ENCODE results near the gene SGK1. TPM values are rescaled to one million over a fixed set of nuclear protein-coding genes. Genes with fewer than 3 reads are reported as not detected.
"Not testable (repeated sequence)": the region's sequence is repeated elsewhere in the genome, so short reads cannot be mapped to it uniquely, and the experiment has no call there.

The SGK1 gene
- total RNA-seq, 1 donor from 2014 or later = 36.4 TPM

- H3K4me1 Mint-ChIP-seq = peaks cover 2% of the 10 kb centered on the region
- H3K27ac Mint-ChIP-seq = no peak overlapping the region
- H3K9me3 Mint-ChIP-seq = peaks cover 8% of the 10 kb centered on the region
- no peaks in the 10 kb centered on the region for H3K36me3 Mint-ChIP-seq (ENCODE audit: low read depth)
- intact Hi-C loops (cut with micrococcal nuclease) = no loop called here
- H3K27me3 Mint-ChIP-seq = no peaks in the 10 kb centered on the region
- H3K4me3 Mint-ChIP-seq = no peak overlapping the region
- DNase-seq = no peak
Observed at GRCh38 chr6:134185277-134185676, 132.6 kb downstream of the SGK1 start.

DNA sequence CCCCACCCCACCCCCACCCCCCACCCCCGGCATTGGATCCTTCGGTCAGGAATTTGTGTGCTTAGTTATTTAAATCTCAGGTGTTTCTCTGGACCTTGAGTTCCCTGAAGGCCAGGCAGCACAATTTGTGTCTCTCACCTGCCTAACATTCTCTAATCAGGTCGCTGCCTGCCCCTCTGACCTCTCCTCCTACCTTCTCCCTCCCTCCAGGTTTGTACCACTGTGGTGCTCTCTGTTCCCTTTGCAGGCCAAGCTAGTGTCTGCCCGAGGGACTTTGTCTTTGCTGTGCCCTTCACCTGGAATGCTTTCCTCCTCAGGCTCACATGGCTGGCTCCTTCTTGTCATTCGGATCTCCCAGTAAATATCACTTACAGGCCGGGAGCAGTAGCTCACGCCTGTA lies 134.1 kb downstream of the SGK1 start:
- H3K27ac Mint-ChIP-seq = no peak overlapping the region
- H3K36me3 Mint-ChIP-seq (ENCODE audit: low read depth) = no peaks in the 10 kb centered on the region
- no peaks in the 10 kb centered on the region for H3K27me3 Mint-ChIP-seq
- H3K4me3 Mint-ChIP-seq = no peak overlapping the region
- peaks cover 8% of the 10 kb centered on the region for H3K9me3 Mint-ChIP-seq
- DNase-seq = no peak
- intact Hi-C loops (cut with micrococcal nuclease) = no loop called here
- peaks cover 2% of the 10 kb centered on the region for H3K4me1 Mint-ChIP-seq

- Mint-ChIP-seq H3K27me3 (no peaks in the 10 kb centered on the region), H3K4me1 (peaks cover 12% of the 10 kb centered on the region), H3K4me3 (no peak overlapping the region), H3K27ac (no peak overlapping the region), H3K36me3 (ENCODE audit: low read depth) (no peaks in the 10 kb centered on the region), H3K9me3 (peaks cover 2% of the 10 kb centered on the region)
- intact Hi-C loops (cut with micrococcal nuclease) = no loop called here
- DNase-seq = no peak
Observed at GRCh38 chr6:134182528-134182927, 135.4 kb downstream of the SGK1 start.

DNA sequence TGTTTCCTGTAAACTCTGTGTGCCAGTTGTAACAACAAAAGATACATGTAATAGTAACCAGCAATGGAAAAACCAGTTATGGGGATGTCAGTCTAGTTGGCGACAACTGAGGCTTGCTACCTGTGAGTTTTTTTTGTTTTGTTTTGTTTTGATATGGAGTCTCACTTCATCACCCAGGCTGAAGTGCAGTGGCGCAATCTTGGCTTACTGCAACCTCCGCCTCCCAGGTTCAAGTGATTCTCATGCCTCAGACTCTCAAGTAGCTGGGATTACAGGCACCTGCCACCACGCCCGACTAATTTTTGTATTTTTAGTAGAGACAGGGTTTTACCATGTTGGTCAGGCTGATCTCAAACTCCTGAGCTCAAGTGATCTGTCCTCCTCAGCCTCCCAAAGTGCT lies 136.2 kb downstream of the SGK1 start:
- H3K27me3 Mint-ChIP-seq; intact Hi-C loops (cut with micrococcal nuclease); H3K9me3 Mint-ChIP-seq; H3K27ac Mint-ChIP-seq; H3K4me3 Mint-ChIP-seq; DNase-seq; H3K36me3 Mint-ChIP-seq (ENCODE audit: low read depth): not testable (repeated sequence)
- H3K4me1 Mint-ChIP-seq = peaks cover 17% of the 10 kb centered on the region

GRCh38 chr6:134181251-134181650 lies 136.7 kb downstream of the SGK1 start:
- H3K4me3 Mint-ChIP-seq; intact Hi-C loops (cut with micrococcal nuclease); H3K9me3 Mint-ChIP-seq; DNase-seq; H3K36me3 Mint-ChIP-seq (ENCODE audit: low read depth); H3K27me3 Mint-ChIP-seq; H3K27ac Mint-ChIP-seq: not testable (repeated sequence)
- peaks cover 18% of the 10 kb centered on the region for H3K4me1 Mint-ChIP-seq

DNA sequence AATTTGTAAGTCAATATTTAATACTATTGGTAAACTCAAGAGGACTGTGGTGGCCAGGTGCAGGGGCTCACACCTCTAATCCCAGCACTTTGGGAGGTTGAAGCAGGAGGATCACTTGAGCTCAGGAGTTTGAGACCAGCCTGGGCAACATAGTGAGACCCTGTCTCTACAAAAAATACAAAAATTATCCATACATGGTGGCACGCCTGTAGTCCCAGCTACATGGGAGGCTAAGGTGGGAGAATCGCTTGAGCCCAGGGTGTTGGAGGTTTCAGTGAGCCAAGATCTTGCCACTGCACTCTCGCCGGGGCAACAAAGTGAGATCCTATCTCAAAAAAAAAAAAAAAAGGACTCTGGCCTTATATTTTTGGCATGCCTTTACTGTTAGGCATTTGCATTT lies 137.4 kb downstream of the SGK1 start:
- H3K4me1 Mint-ChIP-seq = peaks cover 24% of the 10 kb centered on the region
- DNase-seq; H3K27me3 Mint-ChIP-seq; intact Hi-C loops (cut with micrococcal nuclease); H3K27ac Mint-ChIP-seq; H3K4me3 Mint-ChIP-seq; H3K36me3 Mint-ChIP-seq (ENCODE audit: low read depth); H3K9me3 Mint-ChIP-seq: not testable (repeated sequence)

- Mint-ChIP-seq H3K4me3 (peak overlapping the region; percentile 91), H3K36me3 (ENCODE audit: low read depth) (peaks cover 5% of the 10 kb centered on the region), H3K27ac (peak overlapping the region; percentile 95), H3K9me3 (no peaks in the 10 kb centered on the region), H3K27me3 (no peaks in the 10 kb centered on the region), H3K4me1 (peaks cover 28% of the 10 kb centered on the region)
- intact Hi-C loops (cut with micrococcal nuclease) = loop anchor here (1.0 to 10.0 kb wide), 6 partner anchors 69 to 1256 kb away; no protein-coding TSS in a partner anchor
- DNase-seq = peak; percentile 89
Observed at GRCh38 chr6:134178161-134179044, 139.5 kb downstream of the SGK1 start.

- no peaks in the 10 kb centered on the region for H3K27me3 Mint-ChIP-seq
- intact Hi-C loops (cut with micrococcal nuclease) = loop anchor here (1.0 to 10.0 kb wide), 6 partner anchors 70 to 1257 kb away; no protein-coding TSS in a partner anchor
- no peaks in the 10 kb centered on the region for H3K9me3 Mint-ChIP-seq
Observed at GRCh38 chr6:134177753-134178160, 140.2 kb downstream of the SGK1 start.

GRCh38 chr6:134177236-134177635 lies 140.7 kb downstream of the SGK1 start:
- H3K4me1 Mint-ChIP-seq = peaks cover 40% of the 10 kb centered on the region
- intact Hi-C loops (cut with micrococcal nuclease) = loop anchor here (5.0 to 10.0 kb wide), 3 partner anchors 355 to 1258 kb away; no protein-coding TSS in a partner anchor
- H3K27me3 Mint-ChIP-seq = no peaks in the 10 kb centered on the region
- DNase-seq = no peak
- H3K36me3 Mint-ChIP-seq (ENCODE audit: low read depth) = peaks cover 16% of the 10 kb centered on the region
- H3K4me3 Mint-ChIP-seq = peak overlapping the region; percentile 91
- no peaks in the 10 kb centered on the region for H3K9me3 Mint-ChIP-seq
- H3K27ac Mint-ChIP-seq = peak overlapping the region; percentile 95

More at GRCh38 chr6:134177753-134178160, 140.2 kb downstream of the SGK1 start:
- Mint-ChIP-seq H3K27ac (peak overlapping the region; percentile 95), H3K4me1 (peaks cover 35% of the 10 kb centered on the region), H3K4me3 (peak overlapping the region; percentile 91), H3K36me3 (ENCODE audit: low read depth) (peaks cover 11% of the 10 kb centered on the region)
- no peak for DNase-seq

GRCh38 chr6:134176264-134176975 lies 141.5 kb downstream of the SGK1 start:
- intact Hi-C loops (cut with micrococcal nuclease) = loop anchor here (5.0 to 10.0 kb wide), 3 partner anchors 356 to 1258 kb away; no protein-coding TSS in a partner anchor
- Mint-ChIP-seq H3K9me3 (no peaks in the 10 kb centered on the region), H3K27me3 (no peaks in the 10 kb centered on the region), H3K4me1 (peaks cover 48% of the 10 kb centered on the region), H3K4me3 (peak overlapping the region; percentile 91), H3K27ac (peak overlapping the region; percentile 91), H3K36me3 (ENCODE audit: low read depth) (peaks cover 23% of the 10 kb centered on the region)
- DNase-seq = no peak

- H3K9me3 Mint-ChIP-seq = no peaks in the 10 kb centered on the region
- H3K4me1 Mint-ChIP-seq = peaks cover 55% of the 10 kb centered on the region
- peak overlapping the region; percentile 91 for H3K4me3 Mint-ChIP-seq
- no peaks in the 10 kb centered on the region for H3K27me3 Mint-ChIP-seq
- peak; percentile 84 for DNase-seq
- intact Hi-C loops (cut with micrococcal nuclease) = loop anchor here (2.0 to 10.0 kb wide), 6 partner anchors 61 to 1259 kb away; no protein-coding TSS in a partner anchor
- H3K36me3 Mint-ChIP-seq (ENCODE audit: low read depth) = peaks cover 30% of the 10 kb centered on the region
- peak overlapping the region; percentile 91 for H3K27ac Mint-ChIP-seq
Observed at GRCh38 chr6:134175532-134176263, 142.2 kb downstream of the SGK1 start.

DNA sequence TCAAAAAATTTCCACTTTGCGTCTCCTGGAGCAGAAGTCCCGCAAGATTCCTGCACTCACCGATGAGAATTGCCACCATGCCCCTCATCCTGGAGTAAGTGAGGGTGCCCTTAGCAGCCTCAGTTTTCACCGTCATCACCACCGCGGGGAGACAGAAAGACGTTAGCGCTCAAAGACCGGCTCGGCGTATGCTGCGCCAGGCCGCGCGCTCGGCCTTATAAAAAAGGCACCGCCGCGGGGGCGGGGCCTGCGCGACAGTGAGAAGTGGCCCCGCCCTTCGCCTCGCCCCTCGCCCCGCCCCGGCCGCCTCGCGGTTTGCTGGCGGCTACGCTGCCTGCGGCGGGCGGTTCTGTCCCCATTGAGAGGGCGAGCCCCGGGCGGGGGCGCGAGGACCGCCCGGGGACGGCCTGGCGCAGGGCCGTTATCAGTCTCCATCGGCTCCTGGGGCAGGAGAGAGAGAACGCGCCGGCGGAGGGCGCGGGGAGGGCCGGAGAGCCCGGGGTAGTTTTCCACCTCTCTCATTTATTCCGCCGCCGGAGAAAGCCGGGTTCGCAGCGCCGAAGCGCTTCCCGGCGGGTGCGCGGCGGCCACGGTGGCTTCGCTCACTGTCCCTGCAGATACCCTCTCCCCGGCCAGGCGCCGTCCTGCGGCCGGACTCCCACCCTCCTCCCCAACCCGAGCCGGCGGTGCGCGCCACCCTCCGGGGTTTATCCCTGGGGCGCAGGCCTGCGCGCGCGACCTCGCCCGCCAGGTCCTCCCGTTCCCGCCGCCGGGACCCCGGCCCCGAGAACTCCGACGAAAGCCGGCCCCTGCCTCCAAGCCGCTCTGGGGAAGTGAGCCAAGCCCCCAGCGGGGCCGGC lies 143.0 kb downstream of the SGK1 start:
- peaks cover 36% of the 10 kb centered on the region for H3K36me3 Mint-ChIP-seq (ENCODE audit: low read depth)
- H3K27me3 Mint-ChIP-seq = no peaks in the 10 kb centered on the region

More for the DNA sequence above, 143.0 kb downstream of the SGK1 start:
- H3K4me1 Mint-ChIP-seq = peaks cover 60% of the 10 kb centered on the region
- H3K4me3 Mint-ChIP-seq = peak overlapping the region; percentile 91
- intact Hi-C loops (cut with micrococcal nuclease) = loop anchor here (1.0 to 10.0 kb wide), 15 partner anchors 62 to 1260 kb away; partner anchors contain the start of gene MYB
- peak; percentile 97 for DNase-seq
- H3K9me3 Mint-ChIP-seq = no peaks in the 10 kb centered on the region
- H3K27ac Mint-ChIP-seq = peak overlapping the region; percentile 97

Data from activated CD4-positive, alpha-beta T cell treated with anti-CD3 and anti-CD28 coated beads, Interleukin-2, amount 10 ng/mL, durations not matched to agents 24 days and 14 days (primary cell).